Heart right ventricle (tissue), 16 donors: Measurements from ENCODE around the gene SP2. TPM values are rescaled to one million over a fixed set of nuclear protein-coding genes. Genes with fewer than 3 reads are reported as not detected.

Experiments
- ATAC-seq, 8 donors: fragments of 200-7000 bp; cut with Tn5 transposase; one replicate each; pipeline ENCODE4 v1.9.1; 2020; ENCODE audit warnings: mild to moderate bottlenecking in 8 of 8, moderate library complexity in 8 of 8, moderate number of reproducible peaks in 1 of 8
- DNase-seq, 2 donors: peaks; one replicate each; pipeline ENCODE4 v3.0.0-alpha.2; 2020
- H3K27ac ChIP-seq, 10 donors: fragments of 200-600 bp; sonication (generic) in 2 of 10; one replicate each; pipeline versions ENCODE4 v1.5.0 to v1.8.0; 2020 to 2022; ENCODE audit warnings: mild to moderate bottlenecking in 3 of 10
- H3K27me3 ChIP-seq, 7 donors: fragments of 200-600 bp; one replicate each; pipeline ENCODE4 v1.8.0; 2021 to 2022; ENCODE audit warnings: mild to moderate bottlenecking in 2 of 7
- H3K36me3 ChIP-seq, 9 donors: fragments of 200-600 bp; sonication (generic) in 1 of 9; one replicate each; pipeline versions ENCODE4 v1.5.0 to v1.8.0; 2020 to 2022; ENCODE audit warnings: mild to moderate bottlenecking in 2 of 9
- H3K4me1 ChIP-seq, 9 donors: fragments of 200-600 bp; sonication (generic) in 1 of 9; one replicate each; pipeline versions ENCODE4 v1.5.0 to v1.8.0; 2020 to 2022; ENCODE audit warnings: mild to moderate bottlenecking in 4 of 9
- H3K4me3 ChIP-seq, 10 donors: fragments of 200-600 bp; sonication (generic) in 2 of 10; one replicate each; pipeline versions ENCODE4 v1.5.0 to v1.8.0; 2020 to 2022; ENCODE audit warnings: mild to moderate bottlenecking in 7 of 10, moderate library complexity in 2 of 10
- H3K9me3 ChIP-seq, 11 donors: fragments of 200-600 bp in 10 of 11; sonication (generic) in 2 of 11; one replicate each; pipeline versions ENCODE4 v1.5.0 to v1.8.0; 2013 to 2022; ENCODE audit warnings: mild to moderate bottlenecking in 2 of 11, control low read depth in 1 of 11, moderate library complexity in 1 of 11
- CTCF ChIP-seq, 9 donors: fragments of 200-600 bp; sonication (generic) in 2 of 9; IDR thresholded peaks; one replicate each; pipeline versions ENCODE4 v1.5.0 to v1.8.0; 2021 to 2022; ENCODE audit warnings: antibody characterized with exemption in 9 of 9, mild to moderate bottlenecking in 5 of 9, moderate library complexity in 1 of 9
- WGBS, 2 donors: extraction: QIAGEN DNeasy Blood & Tissue Kit; methylation state at CpG; one replicate each; pipeline ENCODE4 v1.1.7; 2013; ENCODE audit warnings: inconsistent platforms in 1 of 2; 5-methylcytosine and 5-hydroxymethylcytosine counted together
- intact Hi-C, 10 donors: fragments of 100-400 bp; cut with DNase I; formaldehyde crosslinking; loops; one replicate each; pipeline versions ENCODE4 v1.11.1 to v1.14.2; 2022
- polyA plus RNA-seq, 2 donors: library from polyadenylated mRNA; stranded (reverse); fragments of 200-250 nt; gene quantifications; one replicate each; pipeline ENCODE4 v1.2.3, GENCODE V29; 2013
- total RNA-seq, 10 donors: library from RNA; stranded (reverse); fragmentation: NEBNext Ultra II Directional in 3 of 10; extraction: Animal tissue kit (Norgen Biotek cat#: 25700) in 3 of 10; gene quantifications; one replicate each; pipeline versions ENCODE4 v1.2.1 to v1.2.4, GENCODE V29; 2021 to 2023
- donor health status: Arrhythmogenic right ventricular cardiomyopathy.
- donor health status: ischemic (EF 13 %, LVEDD 7.1; RV severe dilation, severe dysfunction).
- donor health status: healthy with polysubstance abuse.
- donor health status: DM: no; HTN: yes; CAD: no.
- donor health status: DM: no; HTN: no; CAD: no.
- donor health status: ischemic (EF 25% LVEDD 6.9; RV normal size, moderate dysfunction).
- donor health status: ischemic (EF 25% LVEDD 5.7; RV mildly dilated, moderate dysfunction).
- donor health status: healthy.
- donor health status: DM: yes; HTN: yes; CAD: no.
- donor health status: Ischemic cardiomyopathy.
- donor health status: ischemic (EF 35%, LVEDD 5.7; RV mildly dilated, moderate dysfunction).
- donor health status: nonischemic (EF 11% LVEDD 7.7; RV severe dilation, severe dysfunction).
- donor health status: DM: yes; HTN: yes; CAD: no.
- donor health status: PGD.
- donor health status: ischemic (EF 29% LVEDD 5.4; RV normal size, mild dysfunction).
- donor health status: nonischemic (EF 23%, LVEDD 6.1; RV moderate dilation, normal function).

Gene SP2
- total and polyA plus RNA-seq, 12 donors = 4.3 to 18.3 (median 15.8) TPM

DNA sequence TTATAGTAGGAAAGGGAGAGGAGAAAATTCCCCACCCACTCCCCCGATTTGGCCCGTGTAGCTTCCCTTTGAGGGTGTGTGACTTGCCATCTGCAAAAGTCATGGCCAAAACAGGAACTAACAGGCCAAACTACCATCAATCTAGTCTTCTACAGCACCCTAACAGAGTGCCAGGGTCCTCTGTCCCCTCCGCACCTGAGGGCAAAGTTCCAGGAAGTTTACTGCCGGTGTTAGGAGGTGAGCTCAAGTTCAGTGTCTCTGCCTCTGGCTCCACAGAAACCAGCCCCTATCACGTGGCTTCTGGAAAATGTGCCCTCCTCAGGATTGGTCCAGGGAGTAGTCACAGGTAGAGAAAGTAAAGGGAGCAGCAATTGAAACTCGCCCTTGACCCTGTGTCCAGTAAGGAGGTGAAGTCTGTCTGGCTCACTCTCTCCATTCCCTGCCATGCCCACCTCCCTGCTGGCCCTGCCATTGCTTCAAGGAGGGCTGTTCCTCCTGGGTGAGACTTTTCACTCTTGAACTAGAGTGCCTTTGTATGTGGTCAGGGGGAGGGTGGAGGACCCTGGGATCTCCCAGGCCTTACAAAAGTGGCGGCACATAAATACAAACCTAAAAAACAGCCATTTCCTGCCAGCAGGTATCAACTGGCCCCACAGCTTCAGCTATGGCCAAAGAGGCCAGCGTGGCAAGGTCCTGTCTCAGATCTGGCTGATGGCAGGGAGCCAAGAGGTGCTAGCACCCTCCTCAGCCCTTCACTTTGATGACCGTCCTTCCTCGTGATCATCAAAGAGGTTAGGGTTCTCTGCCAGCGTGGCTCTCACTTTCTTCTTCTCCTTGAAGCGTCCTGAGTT, 56.4 kb downstream of the SP2 start:
- Histone ChIP-seq H3K27ac (no peak overlapping the region), H3K9me3 (no peaks in the 10 kb centered on the region), H3K36me3 (peaks cover 0 to 10% (median 0%) of the 10 kb centered on the region in 9 donors), H3K4me1 (peaks cover 4 to 19% (median 16%) of the 10 kb centered on the region in 9 donors), H3K4me3 (no peak overlapping the region), H3K27me3 (no peaks in the 10 kb centered on the region)
- WGBS, 2 donors = 76 to 78% methylated on average over 12 of the region's 12 CpGs
- no peak for DNase-seq
- intact Hi-C loops = loop anchor here in 1 of 10 donors (10.0 kb wide), 1 partner anchor 62 kb away; no protein-coding TSS in a partner anchor
- ATAC-seq = no peak
- no peak for TF ChIP-seq CTCF (IDR thresholded peaks at IDR 0.05)

- ATAC-seq (no peak), DNase-seq (no peak)
- no peak overlapping the region for H3K27ac ChIP-seq
- no peak overlapping the region for H3K4me3 ChIP-seq
- no peaks in the 10 kb centered on the region for H3K9me3 ChIP-seq
- H3K36me3 ChIP-seq = peaks cover 0 to under 1% (median 0%) of the 10 kb centered on the region in 9 donors
- H3K4me1 ChIP-seq = peaks cover 2 to 15% (median 9%) of the 10 kb centered on the region in 9 donors
- no peak for TF ChIP-seq CTCF (IDR thresholded peaks at IDR 0.05)
- intact Hi-C loops = loop anchor here in 1 of 10 donors (10.0 kb wide), 1 partner anchor 61 kb away; no protein-coding TSS in a partner anchor
- no peaks in the 10 kb centered on the region for H3K27me3 ChIP-seq
Observed at GRCh38 chr17:47953909-47954308, 57.9 kb downstream of the SP2 start.

DNA sequence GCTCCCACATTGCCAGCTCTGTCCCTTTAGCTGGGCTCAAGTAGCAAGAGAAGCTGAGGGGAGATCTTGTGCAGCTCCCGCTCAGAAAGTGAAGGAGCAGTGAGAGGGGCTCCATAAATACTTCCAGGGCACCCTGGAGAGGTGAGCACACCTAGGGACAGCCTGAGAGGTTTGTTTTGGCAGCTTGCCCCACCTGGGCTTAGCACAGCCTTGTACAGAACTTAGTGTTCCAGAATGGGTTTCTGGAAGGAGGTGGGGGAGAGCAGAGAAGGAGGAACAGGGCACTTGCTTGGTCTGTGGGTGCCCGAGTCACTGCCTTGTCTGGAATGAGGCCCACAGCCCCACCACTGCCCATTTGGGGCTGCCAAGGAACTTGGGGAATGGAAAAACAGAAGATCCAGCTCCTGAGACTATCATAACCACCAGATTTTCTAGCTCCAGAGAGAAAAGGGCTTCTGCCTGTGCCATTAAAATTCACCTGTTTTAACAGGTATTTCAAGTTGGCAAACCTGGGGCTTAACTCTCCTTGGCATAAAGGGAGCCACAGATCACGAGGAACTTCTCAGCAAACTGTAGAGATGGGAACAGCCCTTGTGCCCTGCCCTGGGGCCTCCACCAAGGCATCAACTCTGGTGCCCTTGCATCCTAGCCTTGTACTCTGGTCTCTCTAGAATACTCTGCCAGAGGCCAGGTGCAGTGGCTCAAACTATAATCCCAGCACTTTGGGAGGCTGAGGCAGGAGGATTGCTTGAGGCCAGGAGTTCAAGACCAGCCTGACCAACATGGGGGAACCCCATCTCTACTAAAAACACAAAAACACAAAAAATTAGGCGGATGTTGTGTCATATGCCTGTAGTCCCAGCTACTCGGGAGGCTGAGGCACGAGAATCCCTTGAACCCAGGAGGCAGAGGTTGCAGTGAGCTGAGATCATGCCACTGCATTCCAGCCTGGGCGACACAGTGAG, 59.7 kb downstream of the SP2 start:
- intact Hi-C loops = loop anchor here in 1 of 10 donors (10.0 kb wide), 1 partner anchor 59 kb away; no protein-coding TSS in a partner anchor
- WGBS, 2 donors = 90 to 97% methylated on average over 7 of the region's 7 CpGs
- no peak for DNase-seq

More for the DNA sequence above, 59.7 kb downstream of the SP2 start:
- Histone ChIP-seq H3K27ac (no peak overlapping the region), H3K4me1 (no peaks in the 10 kb centered on the region), H3K9me3 (no peaks in the 10 kb centered on the region), H3K4me3 (no peak overlapping the region), H3K27me3 (no peaks in the 10 kb centered on the region), H3K36me3 (no peaks in the 10 kb centered on the region)
- no peak for TF ChIP-seq CTCF (IDR thresholded peaks at IDR 0.05)
- ATAC-seq = no peak
